ENCODE measurements around the gene GSC.
A peak's percentile ranks its signal among the peaks of the same experiment; 100 is the strongest.

Gene GSC

DNA sequence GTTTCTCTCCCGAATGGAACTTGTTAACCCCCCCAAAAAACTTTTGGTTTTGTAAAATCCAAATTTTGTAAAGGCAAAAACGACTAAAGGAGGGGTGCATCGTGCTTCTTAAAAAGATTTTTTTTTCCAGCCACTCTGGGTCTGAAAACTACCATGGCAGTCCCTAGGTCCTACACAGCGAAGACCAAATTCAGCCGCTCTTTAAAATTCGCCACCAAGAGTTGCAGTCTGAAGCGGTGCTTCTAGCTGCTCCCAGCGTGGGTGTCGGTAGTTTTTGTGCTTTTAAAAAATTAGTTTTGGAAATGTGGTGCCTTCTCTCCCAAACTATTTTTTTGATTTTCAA, 873 bp upstream of the GSC start:
- H3K4me1 ChIP-seq (ENCODE audit: control insufficient read depth in 1 of 2, insufficient read depth in 1 of 2, low read depth in 1 of 2, low read length in 1 of 2): peaks cover 11 to 23% of the 10 kb centered on the region in 2 experiments
- H3K36me3 ChIP-seq: no peaks in the 10 kb centered on the region
- no peaks in the 10 kb centered on the region for H3K9me3 ChIP-seq
- no peak overlapping the region for H3K4me3 ChIP-seq (ENCODE audit: low read depth in 1 of 2, low read length in 1 of 2)
- peaks cover 100% of the 10 kb centered on the region for H3K27me3 ChIP-seq
- H3K27ac ChIP-seq: no peak overlapping the region
- TF ChIP-seq, protein P1, sequence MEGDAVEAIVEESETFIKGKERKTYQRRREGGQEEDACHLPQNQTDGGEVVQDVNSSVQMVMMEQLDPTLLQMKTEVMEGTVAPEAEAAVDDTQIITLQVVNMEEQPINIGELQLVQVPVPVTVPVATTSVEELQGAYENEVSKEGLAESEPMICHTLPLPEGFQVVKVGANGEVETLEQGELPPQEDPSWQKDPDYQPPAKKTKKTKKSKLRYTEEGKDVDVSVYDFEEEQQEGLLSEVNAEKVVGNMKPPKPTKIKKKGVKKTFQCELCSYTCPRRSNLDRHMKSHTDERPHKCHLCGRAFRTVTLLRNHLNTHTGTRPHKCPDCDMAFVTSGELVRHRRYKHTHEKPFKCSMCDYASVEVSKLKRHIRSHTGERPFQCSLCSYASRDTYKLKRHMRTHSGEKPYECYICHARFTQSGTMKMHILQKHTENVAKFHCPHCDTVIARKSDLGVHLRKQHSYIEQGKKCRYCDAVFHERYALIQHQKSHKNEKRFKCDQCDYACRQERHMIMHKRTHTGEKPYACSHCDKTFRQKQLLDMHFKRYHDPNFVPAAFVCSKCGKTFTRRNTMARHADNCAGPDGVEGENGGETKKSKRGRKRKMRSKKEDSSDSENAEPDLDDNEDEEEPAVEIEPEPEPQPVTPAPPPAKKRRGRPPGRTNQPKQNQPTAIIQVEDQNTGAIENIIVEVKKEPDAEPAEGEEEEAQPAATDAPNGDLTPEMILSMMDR (IDR thresholded peaks at IDR 0.05): no peak

DNA sequence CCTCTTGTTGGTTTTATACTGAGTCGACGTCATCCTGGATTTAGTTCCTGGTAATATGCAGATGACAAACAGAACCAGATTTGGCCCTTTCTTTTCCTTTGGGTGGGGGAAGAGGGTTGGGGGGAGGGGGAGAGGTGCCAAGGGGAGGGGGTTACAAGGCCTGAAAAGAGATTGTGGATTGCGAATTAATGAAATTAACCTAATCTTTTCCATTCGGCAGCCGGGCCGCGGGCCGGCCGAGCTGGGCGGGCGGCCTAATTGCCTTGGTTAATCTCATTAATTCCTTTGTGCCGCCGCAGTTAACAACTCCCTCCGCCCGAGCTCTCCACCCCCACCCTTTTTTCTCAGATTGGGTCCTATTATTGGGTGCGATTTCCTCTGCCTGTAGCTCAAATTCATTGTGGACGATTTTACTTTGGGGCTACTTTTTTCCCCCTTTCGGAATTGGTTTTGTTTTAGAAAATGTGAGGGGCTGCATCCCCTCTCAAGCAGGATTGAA, 387 bp upstream of the GSC start:
- Histone ChIP-seq H3K4me1 (ENCODE audit: control insufficient read depth in 1 of 2, insufficient read depth in 1 of 2, low read depth in 1 of 2, low read length in 1 of 2) (peaks cover 11 to 23% of the 10 kb centered on the region in 2 experiments), H3K36me3 (no peaks in the 10 kb centered on the region), H3K4me3 (ENCODE audit: low read depth in 1 of 2, low read length in 1 of 2) (peak overlapping the region in 1 of 2 experiments; percentile 47), H3K9me3 (no peaks in the 10 kb centered on the region), H3K27ac (no peak overlapping the region), H3K27me3 (peaks cover 100% of the 10 kb centered on the region)
- TF ChIP-seq, protein P1 (IDR thresholded peaks at IDR 0.05): no peak

DNA sequence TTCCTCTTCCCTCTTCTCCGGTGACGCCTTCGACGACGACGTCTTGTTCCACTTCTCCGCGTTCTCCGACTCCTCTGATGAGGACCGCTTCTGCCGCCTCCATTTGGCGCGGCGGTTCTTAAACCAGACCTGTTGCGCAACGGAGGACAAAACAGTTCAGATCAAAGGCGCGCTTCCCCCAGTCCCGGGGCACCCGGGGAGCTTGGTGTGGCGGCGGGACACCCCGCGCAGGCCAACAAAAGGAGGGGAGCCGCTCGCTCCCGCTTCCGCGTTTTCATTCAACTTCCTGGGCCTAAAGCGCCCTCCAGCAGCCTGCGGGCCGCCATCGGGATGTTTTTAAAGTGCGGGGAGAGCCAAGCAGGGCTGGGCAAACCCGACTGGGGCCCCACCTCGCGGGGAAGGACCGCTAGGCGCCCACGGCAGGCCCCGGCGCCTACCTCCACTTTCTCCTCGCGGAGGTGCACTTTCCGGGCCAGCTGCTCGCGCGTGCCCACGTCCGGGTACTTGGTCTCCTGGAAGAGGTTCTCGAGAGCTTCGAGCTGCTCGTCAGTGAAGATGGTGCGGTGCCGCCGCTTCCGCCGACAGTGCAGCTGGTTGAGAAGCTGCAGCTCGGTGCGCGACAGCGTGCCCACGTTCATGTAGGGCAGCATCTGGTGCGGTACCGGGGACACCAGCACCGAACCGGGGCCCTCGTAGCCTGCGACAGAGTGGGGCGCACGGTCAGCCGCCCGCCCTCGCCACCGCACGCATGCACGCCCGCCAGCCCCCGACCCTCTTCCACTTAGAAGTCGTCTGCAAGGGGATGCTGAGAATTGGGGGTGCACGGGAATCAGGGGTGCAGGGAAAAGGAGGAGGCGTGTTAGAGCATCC, 1.2 kb downstream of the GSC start:
- Histone ChIP-seq H3K9me3 (no peaks in the 10 kb centered on the region), H3K4me1 (ENCODE audit: control insufficient read depth in 1 of 2, insufficient read depth in 1 of 2, low read depth in 1 of 2, low read length in 1 of 2) (peaks cover 11 to 23% of the 10 kb centered on the region in 2 experiments), H3K4me3 (ENCODE audit: low read depth in 1 of 2, low read length in 1 of 2) (peak overlapping the region in 1 of 2 experiments; percentile 15), H3K36me3 (no peaks in the 10 kb centered on the region), H3K27me3 (peaks cover 100% of the 10 kb centered on the region), H3K27ac (no peak overlapping the region)
- TF ChIP-seq, protein P1 (IDR thresholded peaks at IDR 0.05): no peak

DNA sequence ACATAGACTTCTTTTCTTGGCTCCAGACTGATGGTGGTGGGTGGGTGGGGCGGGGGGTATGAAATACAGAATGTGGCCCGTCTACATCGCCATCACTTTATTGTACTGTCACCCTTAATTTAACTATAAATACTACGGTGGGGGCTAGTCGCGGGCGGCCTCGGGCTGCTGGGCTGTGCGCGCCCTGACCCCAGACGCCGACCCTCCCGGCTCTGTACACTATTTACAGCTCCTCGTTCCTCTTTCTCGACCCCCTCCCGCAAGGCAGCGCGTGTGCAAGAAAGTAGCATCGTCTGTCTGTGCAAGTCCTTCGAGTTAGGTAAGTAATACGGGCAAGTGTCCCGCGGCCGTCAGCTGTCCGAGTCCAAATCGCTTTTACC, 1.8 kb downstream of the GSC start:
- Histone ChIP-seq H3K4me3 (ENCODE audit: low read depth in 1 of 2, low read length in 1 of 2) (peak overlapping the region in 1 of 2 experiments; percentile 15), H3K27ac (no peak overlapping the region), H3K4me1 (ENCODE audit: control insufficient read depth in 1 of 2, insufficient read depth in 1 of 2, low read depth in 1 of 2, low read length in 1 of 2) (peaks cover 11 to 23% of the 10 kb centered on the region in 2 experiments), H3K27me3 (peaks cover 100% of the 10 kb centered on the region), H3K9me3 (no peaks in the 10 kb centered on the region), H3K36me3 (no peaks in the 10 kb centered on the region)
- TF ChIP-seq, protein P1 (IDR thresholded peaks at IDR 0.05): no peak

DNA sequence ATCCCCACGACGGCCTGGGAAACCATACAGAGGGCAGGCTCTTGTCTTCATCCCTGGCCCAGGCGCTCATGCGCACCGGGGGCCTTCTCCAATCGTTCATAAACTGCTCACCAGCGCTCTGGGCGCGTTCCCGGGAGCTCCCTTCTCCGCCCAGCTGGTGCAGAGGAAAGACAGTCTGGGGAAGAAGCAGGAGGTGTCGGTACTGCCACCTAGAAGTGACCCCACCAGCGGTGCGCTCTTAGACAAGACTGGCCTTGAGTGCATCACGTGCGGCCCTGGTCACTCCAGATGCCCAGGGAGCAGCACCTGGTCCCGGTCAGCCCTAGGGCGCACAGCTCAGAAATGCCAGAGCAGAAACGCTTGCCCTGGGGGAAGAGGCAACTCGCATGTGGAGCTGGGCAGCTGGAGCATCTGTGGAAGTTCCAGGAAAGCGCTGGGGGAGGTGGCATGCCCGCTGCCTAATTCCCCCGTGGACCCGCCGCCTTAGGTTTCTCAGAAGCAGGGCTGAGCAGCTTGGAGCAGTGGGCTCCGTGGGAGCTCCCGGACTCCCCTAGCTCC, 2.5 kb downstream of the GSC start:
- Histone ChIP-seq H3K27ac (no peak overlapping the region), H3K9me3 (no peaks in the 10 kb centered on the region), H3K36me3 (no peaks in the 10 kb centered on the region), H3K4me1 (ENCODE audit: control insufficient read depth in 1 of 2, insufficient read depth in 1 of 2, low read depth in 1 of 2, low read length in 1 of 2) (peaks cover 11 to 23% of the 10 kb centered on the region in 2 experiments), H3K4me3 (ENCODE audit: low read depth in 1 of 2, low read length in 1 of 2) (no peak overlapping the region), H3K27me3 (peaks cover 100% of the 10 kb centered on the region)
- TF ChIP-seq, protein P1 (IDR thresholded peaks at IDR 0.05): no peak
